Suprapubic skin (tissue), 4 donors: Measurements from ENCODE around the gene GRIA4. TPM values are rescaled to one million over a fixed set of nuclear protein-coding genes. Genes with fewer than 3 reads are reported as not detected.

Experiments
- DNase-seq, 2 donors: peaks; one replicate each; pipeline ENCODE4 v3.0.0-alpha.2; 2019; ENCODE audit warnings: low spot score in 2 of 2
- H3K27ac ChIP-seq: fragments of 200-600 bp; sonication (generic); one replicate; pipeline ENCODE4 v1.5.1; 2019
- H3K27me3 ChIP-seq: fragments of 200-600 bp; sonication (generic); one replicate; pipeline ENCODE4 v1.5.1; 2019
- H3K36me3 ChIP-seq: fragments of 200-600 bp; sonication (generic); one replicate; pipeline ENCODE4 v1.5.1; 2019
- H3K4me1 ChIP-seq: fragments of 200-600 bp; sonication (generic); one replicate; pipeline ENCODE4 v1.5.1; 2019
- H3K4me3 ChIP-seq: fragments of 200-600 bp; sonication (generic); one replicate; pipeline ENCODE4 v1.5.1; 2019; ENCODE audit warnings: mild to moderate bottlenecking
- H3K9me3 ChIP-seq: fragments of 200-600 bp; sonication (generic); one replicate; pipeline ENCODE4 v1.5.1; 2019
- CTCF ChIP-seq, 2 donors: fragments of 200-600 bp in 1 of 2; fragments of 450-650 bp in 1 of 2; sonication (generic) in 1 of 2; IDR thresholded peaks; one replicate each; pipeline ENCODE4 v1.5.1; 2016 to 2019; ENCODE audit warnings: antibody characterized with exemption in 2 of 2, mild to moderate bottlenecking in 1 of 2, moderate library complexity in 1 of 2
- EP300 ChIP-seq: sonication (generic); formaldehyde crosslinking; IDR thresholded peaks from one replicate; pipeline ENCODE4 v1.6.1; 2017; ENCODE audit warnings: antibody characterized with exemption
- POLR2A ChIP-seq, 2 donors: fragments of 450-650 bp; IDR thresholded peaks; one replicate each; pipeline ENCODE4 v1.6.1; 2017; ENCODE audit warnings: antibody characterized with exemption in 2 of 2, mild to moderate bottlenecking in 2 of 2, moderate library complexity in 2 of 2
- POLR2AphosphoS5 ChIP-seq, 3 donors: sonication (generic); formaldehyde crosslinking; IDR thresholded peaks; one replicate each; pipeline ENCODE4 v1.6.1; 2017; ENCODE audit warnings: antibody characterized with exemption in 3 of 3
- WGBS: methylation state at CpG from one replicate; pipeline ENCODE4 v1.1.5; 2018; 5-methylcytosine and 5-hydroxymethylcytosine counted together
- total RNA-seq, 4 donors: library from RNA; depleted of rRNA; stranded (reverse); fragments of >200 nt; gene quantifications; one replicate each; pipeline ENCODE4 v1.1.0, GENCODE V29; 2016

GRIA4 gene
- total RNA-seq, 4 donors from 2014 or later, result 1.1 to 2.3 (median 1.8) TPM

GRCh38 chr11:105665281-105665680, 55.4 kb downstream of the GRIA4 start:
- WGBS, result 92% methylated on average over 4 of the region's 4 CpGs
- H3K9me3 ChIP-seq, result no peaks in the 10 kb centered on the region
- no peaks in the 10 kb centered on the region for H3K36me3 ChIP-seq
- H3K27me3 ChIP-seq, result no peaks in the 10 kb centered on the region
- no peaks in the 10 kb centered on the region for H3K4me1 ChIP-seq
- no peak overlapping the region for H3K27ac ChIP-seq
- no peak overlapping the region for H3K4me3 ChIP-seq
- no peak for DNase-seq
- TF ChIP-seq POLR2AphosphoS5 (IDR thresholded peaks at IDR 0.05) (no peak), EP300 (no peak), POLR2A (IDR thresholded peaks at IDR 0.05) (no peak), CTCF (IDR thresholded peaks at IDR 0.05) (no peak)

- 85% methylated on average over 1 of the region's 1 CpG for WGBS
- TF ChIP-seq POLR2A (IDR thresholded peaks at IDR 0.05), result no peak
- no peak for TF ChIP-seq CTCF (IDR thresholded peaks at IDR 0.05)
- TF ChIP-seq POLR2AphosphoS5 (IDR thresholded peaks at IDR 0.05), result no peak
- no peak for TF ChIP-seq EP300
- H3K27ac ChIP-seq, result no peak overlapping the region
- no peaks in the 10 kb centered on the region for H3K4me1 ChIP-seq
- no peaks in the 10 kb centered on the region for H3K36me3 ChIP-seq
- no peak overlapping the region for H3K4me3 ChIP-seq
- H3K27me3 ChIP-seq, result no peaks in the 10 kb centered on the region
- H3K9me3 ChIP-seq, result no peaks in the 10 kb centered on the region
- no peak for DNase-seq
Measured at GRCh38 chr11:105667441-105667840, 57.6 kb downstream of the GRIA4 start.

GRCh38 chr11:105670811-105671210, 60.9 kb downstream of the GRIA4 start:
- Histone ChIP-seq H3K36me3 (no peaks in the 10 kb centered on the region), H3K27ac (no peak overlapping the region), H3K27me3 (no peaks in the 10 kb centered on the region), H3K4me1 (no peaks in the 10 kb centered on the region), H3K9me3 (no peaks in the 10 kb centered on the region), H3K4me3 (no peak overlapping the region)
- DNase-seq, result no peak
- TF ChIP-seq POLR2AphosphoS5 (IDR thresholded peaks at IDR 0.05) (no peak), CTCF (IDR thresholded peaks at IDR 0.05) (no peak), EP300 (no peak), POLR2A (IDR thresholded peaks at IDR 0.05) (no peak)

- Histone ChIP-seq H3K4me3 (no peak overlapping the region), H3K36me3 (no peaks in the 10 kb centered on the region), H3K4me1 (no peaks in the 10 kb centered on the region), H3K27me3 (no peaks in the 10 kb centered on the region), H3K27ac (no peak overlapping the region), H3K9me3 (no peaks in the 10 kb centered on the region)
- WGBS, result 20% methylated on average over 3 of the region's 3 CpGs
- no peak for TF ChIP-seq CTCF (IDR thresholded peaks at IDR 0.05)
- TF ChIP-seq POLR2AphosphoS5 (IDR thresholded peaks at IDR 0.05), result no peak
- no peak for TF ChIP-seq EP300
- TF ChIP-seq POLR2A (IDR thresholded peaks at IDR 0.05), result no peak
- no peak for DNase-seq
Measured at GRCh38 chr11:105673089-105673488, 63.2 kb downstream of the GRIA4 start.

GRCh38 chr11:105689631-105690030, 79.8 kb downstream of the GRIA4 start:
- WGBS, result 74% methylated on average over 2 of the region's 2 CpGs
- DNase-seq, result no peak
- TF ChIP-seq CTCF (IDR thresholded peaks at IDR 0.05) (no peak), POLR2AphosphoS5 (IDR thresholded peaks at IDR 0.05) (no peak), POLR2A (IDR thresholded peaks at IDR 0.05) (no peak), EP300 (no peak)
- H3K36me3 ChIP-seq, result no peaks in the 10 kb centered on the region
- no peaks in the 10 kb centered on the region for H3K9me3 ChIP-seq
- H3K27me3 ChIP-seq, result no peaks in the 10 kb centered on the region
- H3K27ac ChIP-seq, result no peak overlapping the region
- no peaks in the 10 kb centered on the region for H3K4me1 ChIP-seq
- no peak overlapping the region for H3K4me3 ChIP-seq
